Fibroblast of villous mesenchyme (primary cell): ENCODE results near the gene THEM4. TPM values are rescaled to one million over a fixed set of nuclear protein-coding genes. Genes with fewer than 3 reads are reported as not detected.
A peak's percentile ranks its signal among the peaks of the same experiment; 100 is the strongest.

Experiments used
- DNase-seq: peaks from one replicate; pipeline ENCODE4 v3.0.0-alpha.2; 2010; ENCODE audit warnings: low read depth
- H3K4me3 ChIP-seq: 2 replicates; pipeline ENCODE4 v1.5.1; 2011; ENCODE audit warnings: low read depth, mild to moderate bottlenecking, low read length
- CTCF ChIP-seq: IDR thresholded peaks from 2 replicates; pipeline ENCODE4 v1.5.1; 2012; ENCODE audit warnings: low read depth, mild to moderate bottlenecking, low read length; ENCODE audit not compliant: insufficient read depth
- total RNA-seq: library from RNA; depleted of rRNA; stranded (reverse); fragments of >200 nt; gene quantifications from 2 replicates; pipeline ENCODE4 v1.2.3, GENCODE V29; 2012

Gene THEM4
- total RNA-seq: 9.1 and 9.7 TPM in 2 replicates

- peak; percentile 96 for DNase-seq
- peak; percentile 12 for TF ChIP-seq CTCF
- peak within 1 kb of the TSS; percentile 82 for H3K4me3 ChIP-seq
Measured at GRCh38 chr1:151909167-151910149, at the start of gene THEM4. THEM4 (minus strand) TSS chr1:151909511; CDS start chr1:151909458, 53 bp downstream.

- no peak for TF ChIP-seq CTCF
- no peak overlapping the region for H3K4me3 ChIP-seq
- DNase-seq: peak; percentile 42
Measured at GRCh38 chr1:151958959-151959358, 49.6 kb upstream of the THEM4 start.

GRCh38 chr1:151956957-151957497 lies 47.7 kb upstream of the THEM4 start:
- H3K4me3 ChIP-seq: no peak overlapping the region
- TF ChIP-seq CTCF: no peak
- no peak for DNase-seq

GRCh38 chr1:151953409-151954094 lies 44.2 kb upstream of the THEM4 start:
- no peak for DNase-seq
- no peak overlapping the region for H3K4me3 ChIP-seq
- no peak for TF ChIP-seq CTCF

- no peak overlapping the region for H3K4me3 ChIP-seq
- TF ChIP-seq CTCF: no peak
- DNase-seq: no peak
Measured at GRCh38 chr1:151952811-151953210, 43.5 kb upstream of the THEM4 start.

- no peak overlapping the region for H3K4me3 ChIP-seq
- no peak for TF ChIP-seq CTCF
- no peak for DNase-seq
Measured at GRCh38 chr1:151949371-151950193, 40.3 kb upstream of the THEM4 start.
